HG02759 (cell line): ENCODE results near the gene CDHR3.

Experiments used
- ATAC-seq: cut with Tn5 transposase; IDR thresholded peaks from one replicate; pipeline ENCODE4 v1.9.1; 2021; ENCODE audit warnings: mild to moderate bottlenecking, moderate library complexity; ENCODE audit not compliant: unreplicated experiment

Gene CDHR3, protein sequence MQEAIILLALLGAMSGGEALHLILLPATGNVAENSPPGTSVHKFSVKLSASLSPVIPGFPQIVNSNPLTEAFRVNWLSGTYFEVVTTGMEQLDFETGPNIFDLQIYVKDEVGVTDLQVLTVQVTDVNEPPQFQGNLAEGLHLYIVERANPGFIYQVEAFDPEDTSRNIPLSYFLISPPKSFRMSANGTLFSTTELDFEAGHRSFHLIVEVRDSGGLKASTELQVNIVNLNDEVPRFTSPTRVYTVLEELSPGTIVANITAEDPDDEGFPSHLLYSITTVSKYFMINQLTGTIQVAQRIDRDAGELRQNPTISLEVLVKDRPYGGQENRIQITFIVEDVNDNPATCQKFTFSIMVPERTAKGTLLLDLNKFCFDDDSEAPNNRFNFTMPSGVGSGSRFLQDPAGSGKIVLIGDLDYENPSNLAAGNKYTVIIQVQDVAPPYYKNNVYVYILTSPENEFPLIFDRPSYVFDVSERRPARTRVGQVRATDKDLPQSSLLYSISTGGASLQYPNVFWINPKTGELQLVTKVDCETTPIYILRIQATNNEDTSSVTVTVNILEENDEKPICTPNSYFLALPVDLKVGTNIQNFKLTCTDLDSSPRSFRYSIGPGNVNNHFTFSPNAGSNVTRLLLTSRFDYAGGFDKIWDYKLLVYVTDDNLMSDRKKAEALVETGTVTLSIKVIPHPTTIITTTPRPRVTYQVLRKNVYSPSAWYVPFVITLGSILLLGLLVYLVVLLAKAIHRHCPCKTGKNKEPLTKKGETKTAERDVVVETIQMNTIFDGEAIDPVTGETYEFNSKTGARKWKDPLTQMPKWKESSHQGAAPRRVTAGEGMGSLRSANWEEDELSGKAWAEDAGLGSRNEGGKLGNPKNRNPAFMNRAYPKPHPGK

DNA sequence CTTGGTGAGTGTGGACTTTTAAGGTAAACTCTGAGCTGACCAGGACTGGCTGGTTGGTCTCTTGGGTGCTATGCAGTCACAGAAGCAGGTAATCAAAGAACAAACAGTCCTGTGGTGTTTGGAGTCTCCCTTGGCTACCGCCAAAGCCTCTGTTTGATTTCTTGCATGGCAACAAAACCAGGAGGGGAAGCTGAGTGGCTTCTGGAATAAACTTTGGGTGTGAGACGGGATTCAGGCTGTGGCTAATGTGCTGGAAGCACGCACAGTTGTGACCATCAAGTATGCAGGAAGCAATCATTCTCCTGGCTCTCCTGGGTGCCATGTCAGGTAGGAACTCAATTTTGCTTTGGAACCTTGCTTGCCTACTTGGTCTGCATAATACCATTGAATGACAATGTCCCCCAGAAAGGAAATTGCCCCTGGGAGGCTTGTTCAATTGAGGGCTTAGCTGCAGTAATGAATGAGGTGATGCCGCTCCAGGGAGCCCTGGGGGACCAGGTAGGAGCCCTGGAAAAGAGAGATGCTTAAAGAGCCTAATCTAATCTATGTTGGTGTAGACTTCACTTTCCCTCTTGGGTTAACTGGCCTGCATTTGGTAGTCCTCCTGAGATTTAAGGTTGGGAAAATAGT, at the start of gene CDHR3:
Gene CDHR3 (plus strand): TSS at position 227 of the 630 bp plus-strand sequence. CDS start 55 bp downstream, at position 282.
- no peak for ATAC-seq

DNA sequence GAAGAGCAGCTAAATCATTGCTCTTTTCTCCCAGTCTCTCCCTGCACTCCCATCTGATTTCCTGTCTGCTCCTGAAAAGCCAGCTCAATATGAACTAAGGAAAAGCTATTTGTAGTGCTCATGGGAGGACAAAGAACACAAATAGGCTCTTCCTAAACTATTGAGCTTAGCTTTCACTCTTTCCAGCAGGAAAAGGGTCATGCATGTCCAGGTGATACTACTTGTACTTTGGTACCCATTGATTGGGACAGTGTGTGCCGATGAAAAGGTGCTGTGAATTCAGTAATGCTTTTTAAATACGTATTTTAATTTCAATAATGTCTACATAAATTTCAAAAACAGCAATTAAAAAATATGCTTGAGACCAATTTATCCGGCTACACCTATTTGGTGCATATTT, 49.1 kb upstream of the CDHR3 start:
- ATAC-seq: no peak

DNA sequence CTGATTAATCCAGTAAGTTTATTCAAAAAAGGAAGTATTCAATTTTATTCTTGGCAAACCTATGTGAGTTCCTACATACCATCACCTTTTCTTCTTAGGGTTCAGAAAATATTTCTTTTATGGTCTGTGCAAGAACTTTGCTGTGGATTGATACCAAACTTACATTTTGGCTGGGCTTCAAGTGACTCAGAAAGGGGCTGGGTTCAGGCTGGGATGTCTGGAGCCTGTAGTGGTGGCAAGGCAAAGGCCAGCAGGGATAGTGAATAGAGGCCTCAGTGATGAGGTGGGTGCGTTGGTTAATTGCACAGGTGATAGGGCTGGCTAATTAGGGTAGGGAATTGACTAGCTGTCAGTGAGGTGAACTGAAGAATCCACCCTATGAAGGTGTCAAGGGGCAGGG, 46.5 kb upstream of the CDHR3 start:
- no peak for ATAC-seq

DNA sequence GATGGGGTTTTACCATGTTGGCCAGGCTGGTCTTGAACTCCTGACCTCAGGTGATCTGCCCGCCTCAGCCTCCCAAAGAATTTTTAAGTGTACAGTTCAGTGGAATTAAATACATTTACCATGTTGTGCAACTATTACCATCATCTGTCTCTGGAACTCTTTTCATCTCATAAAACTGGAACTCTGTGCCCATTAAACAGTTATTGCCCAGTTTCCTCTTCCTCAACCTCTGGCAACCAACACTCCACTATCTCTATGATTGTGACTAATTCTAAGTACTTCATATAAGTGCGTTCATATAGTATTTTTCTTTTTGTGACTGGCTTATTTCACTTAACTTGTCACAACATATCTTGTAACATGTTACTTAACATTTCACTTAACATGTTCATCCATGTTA, 45.4 kb upstream of the CDHR3 start:
- ATAC-seq: no peak

DNA sequence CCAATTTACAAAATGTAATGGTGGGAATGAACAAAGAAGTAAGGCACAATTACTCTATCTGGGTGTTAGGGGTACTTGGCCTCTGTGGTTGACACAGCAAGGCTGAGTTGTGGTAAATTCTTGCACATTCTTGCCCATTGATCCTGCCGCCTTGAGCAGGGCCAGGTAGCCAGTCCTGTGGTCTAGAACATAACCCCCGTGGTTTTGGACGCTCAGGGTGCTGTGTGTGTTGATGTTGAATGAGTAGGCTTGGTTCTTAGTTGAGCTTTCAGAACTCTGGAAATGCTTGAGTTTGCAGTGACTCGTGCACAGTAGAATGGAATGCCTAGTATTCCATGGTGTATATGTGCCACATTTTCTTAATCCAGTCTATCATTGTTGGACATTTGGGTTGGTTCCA, 42.3 kb upstream of the CDHR3 start:
- ATAC-seq: no peak

DNA sequence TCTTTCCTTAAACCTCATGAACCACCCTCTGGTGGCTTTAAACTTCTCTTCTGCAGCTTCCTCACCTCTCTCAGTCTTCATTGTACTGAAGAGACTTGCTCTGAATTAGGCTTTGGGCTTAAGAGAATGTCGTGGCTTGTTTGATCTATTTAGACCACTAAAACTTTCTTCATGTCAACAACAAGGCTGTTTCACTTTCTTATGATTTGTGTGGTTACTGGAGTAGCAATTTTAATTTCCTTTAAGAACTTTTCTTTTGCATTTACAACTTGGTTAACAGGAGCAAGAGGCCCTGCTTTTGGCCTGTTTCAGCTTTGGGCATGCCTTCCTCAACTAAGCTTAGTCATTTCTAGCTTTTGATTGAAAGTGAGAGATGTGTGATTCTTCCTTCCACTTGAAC, 38.1 kb upstream of the CDHR3 start:
- peak; percentile 53 for ATAC-seq

DNA sequence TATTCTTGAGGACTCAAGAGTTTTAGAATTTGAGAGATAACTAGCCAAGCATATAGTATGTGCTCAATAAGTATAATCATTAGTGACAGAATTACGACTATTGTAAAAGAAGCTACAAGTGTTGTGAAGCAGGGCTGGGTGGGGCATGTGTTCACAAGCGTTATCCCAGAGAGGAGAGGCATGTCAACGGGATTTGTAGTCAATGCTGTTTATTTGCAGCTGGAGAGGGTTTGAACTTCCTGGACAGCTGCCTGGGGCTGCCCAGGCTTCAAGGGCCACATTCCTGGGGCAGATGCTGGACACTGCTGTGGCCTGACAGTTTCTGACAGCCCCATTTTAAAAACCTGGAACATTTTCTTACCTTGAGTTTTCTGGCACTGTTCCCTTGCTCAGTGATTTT, 36.9 kb upstream of the CDHR3 start:
- ATAC-seq: no peak

DNA sequence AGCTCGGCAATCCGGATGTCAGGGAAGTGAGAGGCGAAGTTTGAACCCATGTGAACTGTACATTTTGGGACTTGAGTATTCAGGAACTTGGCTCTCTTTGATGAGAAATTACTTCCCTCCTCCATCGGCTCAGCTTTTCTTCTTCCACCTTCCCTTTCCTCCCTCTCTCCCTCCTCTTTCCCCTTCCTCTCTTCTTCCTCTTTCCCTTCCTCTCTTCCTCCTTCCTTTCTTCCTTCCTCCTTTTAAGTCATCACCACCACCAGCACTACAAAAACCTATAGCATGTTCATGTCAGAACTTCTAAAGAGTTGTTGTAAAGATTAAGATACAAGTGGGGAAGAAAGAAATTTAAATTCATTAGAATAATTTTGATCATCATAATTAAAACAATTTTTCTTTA, 31.9 kb upstream of the CDHR3 start:
- no peak for ATAC-seq

DNA sequence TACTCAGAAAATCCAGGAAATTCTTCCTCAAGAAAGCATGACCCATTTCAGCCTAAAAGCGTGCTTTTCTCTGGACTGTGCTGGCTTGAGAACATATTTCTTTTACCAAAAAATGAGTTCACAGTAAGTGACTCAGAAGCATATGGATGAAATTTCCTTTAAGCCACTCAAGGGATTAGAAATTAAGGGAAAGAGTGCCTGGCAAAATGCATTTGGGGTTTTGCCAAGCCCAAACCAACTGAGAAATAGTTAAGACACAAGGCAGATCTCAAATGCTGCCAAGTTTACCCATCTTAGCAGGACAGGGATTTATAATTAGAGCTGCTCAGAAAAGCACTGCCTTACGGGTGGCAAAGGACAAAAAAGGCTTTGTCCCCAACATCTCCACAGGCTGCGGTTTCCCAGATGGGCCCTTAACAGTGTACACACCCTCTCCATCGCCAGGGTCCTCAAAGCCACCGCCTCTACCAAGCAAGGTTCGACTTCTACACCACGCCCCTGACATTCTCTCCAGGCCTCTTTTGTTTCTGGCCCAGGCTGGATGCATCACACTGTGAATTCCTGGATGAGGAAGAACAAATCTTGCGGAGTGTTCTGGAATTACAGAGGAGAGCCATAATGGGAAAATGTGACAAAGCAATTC, 30.1 kb upstream of the CDHR3 start:
- ATAC-seq: no peak

DNA sequence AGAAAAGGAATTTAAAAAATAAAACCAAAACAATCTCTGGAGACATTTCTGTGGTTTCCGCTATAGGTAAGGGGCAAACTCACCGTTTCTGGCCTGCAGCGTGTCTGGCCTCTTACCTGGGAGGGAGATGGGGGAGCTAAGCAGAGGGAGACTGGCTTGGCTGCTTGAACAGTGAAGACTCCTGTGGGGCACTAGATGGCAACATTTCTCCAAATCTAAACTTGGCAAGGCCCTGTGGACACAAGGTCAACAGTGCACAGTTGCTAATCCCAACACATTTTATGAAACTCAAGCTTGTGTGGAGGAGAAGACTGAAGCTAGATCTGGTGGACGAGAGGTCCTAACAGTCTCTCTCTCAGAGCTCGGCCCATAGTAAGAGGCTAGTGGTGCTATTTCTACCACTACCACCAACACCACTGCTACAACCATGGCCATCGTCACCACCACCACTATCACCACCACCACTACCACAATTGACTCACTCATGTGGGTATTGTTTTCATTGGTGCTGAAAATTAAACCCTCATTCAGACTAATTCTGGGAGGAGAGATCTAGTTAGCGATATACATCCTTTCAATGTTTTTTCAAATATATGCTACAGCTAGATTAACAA, 28.4 kb upstream of the CDHR3 start:
- ATAC-seq: no peak

DNA sequence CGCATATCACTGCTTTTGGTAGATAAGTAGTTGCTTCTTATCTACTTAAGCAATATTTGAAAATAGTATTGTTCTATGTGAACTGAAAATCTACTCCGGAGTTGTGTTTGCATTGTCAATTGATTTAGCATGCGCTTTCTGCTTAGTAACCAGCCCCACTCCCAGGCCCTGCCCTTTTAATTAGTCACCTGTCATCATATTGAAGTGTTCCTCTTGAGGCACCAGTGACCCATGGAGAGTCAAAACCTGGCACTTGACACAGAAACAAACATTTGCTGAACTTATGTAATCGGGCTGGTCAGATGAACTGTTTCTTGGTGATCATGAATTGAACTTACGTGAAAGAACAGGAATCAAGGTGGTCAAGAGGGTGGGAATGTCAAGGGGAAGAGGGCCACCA, 27.8 kb upstream of the CDHR3 start:
- ATAC-seq: no peak

DNA sequence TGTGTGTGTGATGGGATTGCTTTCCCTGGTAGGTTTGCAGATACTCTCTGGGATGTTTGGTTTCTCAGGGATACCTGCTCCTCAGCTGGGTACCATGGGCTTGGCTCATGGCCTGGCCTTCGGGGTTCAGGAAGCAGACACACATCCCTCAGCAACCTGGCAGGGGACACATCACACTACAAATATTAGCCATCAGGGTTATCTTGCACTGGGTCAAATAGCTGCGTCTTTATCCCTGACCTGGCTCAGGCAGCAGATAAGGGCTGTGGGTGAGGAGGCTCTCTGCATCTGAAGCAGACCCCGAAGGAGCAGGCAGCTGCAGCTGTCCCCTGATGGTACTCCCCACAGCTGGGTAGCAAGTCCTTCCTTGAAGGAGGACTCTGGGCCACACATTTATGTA, 25.7 kb upstream of the CDHR3 start:
- no peak for ATAC-seq

DNA sequence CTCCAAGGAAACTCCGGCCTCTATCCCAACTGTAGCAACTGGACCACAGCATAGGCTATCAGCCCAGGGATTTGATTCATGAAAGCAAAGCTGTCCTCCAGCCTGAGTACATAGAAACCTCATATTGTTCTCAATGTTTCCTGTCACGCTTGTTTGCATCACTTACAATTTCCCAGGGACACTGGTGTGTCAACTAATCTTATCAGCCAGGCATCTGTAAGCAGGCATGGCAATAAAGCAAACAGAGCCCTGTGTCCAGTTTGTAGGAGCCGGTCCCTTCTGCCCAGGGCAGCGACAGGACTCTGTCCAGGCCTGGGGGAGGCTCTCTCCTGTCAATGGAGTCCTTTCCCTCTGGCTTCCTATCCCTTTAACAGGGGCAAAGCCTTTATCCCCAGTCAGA, 23.0 kb upstream of the CDHR3 start:
- no peak for ATAC-seq

DNA sequence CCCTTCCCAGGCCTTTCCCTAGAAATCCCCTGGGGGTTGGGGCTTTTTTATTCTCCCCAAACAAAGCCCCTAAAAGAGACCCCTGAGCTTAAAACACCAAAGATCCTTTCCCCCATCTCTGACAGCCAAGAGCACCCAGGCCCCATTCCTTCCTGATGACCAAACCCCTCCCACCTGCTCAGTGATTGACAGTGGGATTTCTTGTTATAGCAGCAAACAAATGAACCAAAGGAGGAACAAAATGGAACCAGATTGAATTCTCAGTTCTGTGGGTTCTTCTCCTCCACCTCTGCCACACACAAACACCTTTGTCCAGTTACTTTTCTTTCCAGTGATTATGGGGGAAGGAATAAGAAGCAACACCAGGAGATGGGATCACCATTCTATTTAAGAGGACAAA, 21.5 kb upstream of the CDHR3 start:
- no peak for ATAC-seq

DNA sequence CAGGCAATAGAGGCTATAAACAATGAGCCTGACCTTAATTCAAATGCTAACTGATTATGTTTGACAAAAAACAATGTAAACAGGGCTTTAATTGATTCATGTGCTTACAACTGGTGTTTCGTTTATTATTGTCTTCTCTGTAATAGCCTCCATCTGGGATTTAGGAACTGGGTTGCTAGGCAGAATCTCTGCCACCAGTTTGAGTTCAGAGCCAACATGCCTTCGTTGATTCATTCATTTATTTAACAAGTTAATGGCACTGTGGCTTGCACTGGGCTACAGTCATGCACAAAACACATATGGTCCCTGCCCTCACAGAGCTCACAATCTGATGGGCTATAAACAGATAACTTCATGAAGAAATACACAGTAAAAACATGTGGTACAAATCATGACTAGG, 19.6 kb upstream of the CDHR3 start:
- ATAC-seq: no peak

DNA sequence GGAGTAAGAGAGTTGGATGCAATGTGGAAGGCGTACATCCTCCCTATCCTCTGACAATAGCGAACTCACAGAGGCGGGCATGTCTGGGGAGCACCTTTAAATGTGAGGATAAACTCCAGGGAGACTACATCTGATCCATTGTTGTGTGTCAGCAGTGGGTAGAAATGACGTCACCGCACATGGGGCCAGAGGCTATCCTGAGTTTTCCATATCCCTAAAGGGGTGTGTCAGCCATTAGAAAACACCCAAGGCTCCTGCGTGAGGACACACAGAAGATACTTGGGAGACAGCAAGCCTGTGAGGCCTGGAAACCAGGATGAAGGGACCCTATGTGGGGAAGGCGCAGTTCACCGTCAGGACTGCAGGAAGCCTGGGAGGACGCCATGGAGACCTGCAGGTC, 17.2 kb upstream of the CDHR3 start:
- ATAC-seq: no peak

DNA sequence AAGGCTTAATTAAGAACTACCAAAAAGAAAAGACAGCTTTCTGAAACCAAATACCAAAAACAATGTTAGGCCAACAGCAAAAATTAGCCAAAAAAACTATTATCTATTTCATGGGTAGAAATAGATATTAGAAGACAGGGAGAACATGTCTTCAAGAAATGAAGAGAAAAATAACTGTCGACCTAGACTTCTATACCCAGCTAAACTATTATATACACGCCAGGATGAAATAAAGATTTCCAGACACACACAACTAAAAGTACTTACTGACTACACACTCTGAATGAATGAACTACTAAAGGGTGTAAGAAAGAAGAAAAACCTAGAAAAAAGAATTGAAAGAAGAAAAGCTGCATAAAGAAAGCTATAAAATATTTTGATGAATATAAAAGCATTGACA, 11.5 kb upstream of the CDHR3 start:
- no peak for ATAC-seq

DNA sequence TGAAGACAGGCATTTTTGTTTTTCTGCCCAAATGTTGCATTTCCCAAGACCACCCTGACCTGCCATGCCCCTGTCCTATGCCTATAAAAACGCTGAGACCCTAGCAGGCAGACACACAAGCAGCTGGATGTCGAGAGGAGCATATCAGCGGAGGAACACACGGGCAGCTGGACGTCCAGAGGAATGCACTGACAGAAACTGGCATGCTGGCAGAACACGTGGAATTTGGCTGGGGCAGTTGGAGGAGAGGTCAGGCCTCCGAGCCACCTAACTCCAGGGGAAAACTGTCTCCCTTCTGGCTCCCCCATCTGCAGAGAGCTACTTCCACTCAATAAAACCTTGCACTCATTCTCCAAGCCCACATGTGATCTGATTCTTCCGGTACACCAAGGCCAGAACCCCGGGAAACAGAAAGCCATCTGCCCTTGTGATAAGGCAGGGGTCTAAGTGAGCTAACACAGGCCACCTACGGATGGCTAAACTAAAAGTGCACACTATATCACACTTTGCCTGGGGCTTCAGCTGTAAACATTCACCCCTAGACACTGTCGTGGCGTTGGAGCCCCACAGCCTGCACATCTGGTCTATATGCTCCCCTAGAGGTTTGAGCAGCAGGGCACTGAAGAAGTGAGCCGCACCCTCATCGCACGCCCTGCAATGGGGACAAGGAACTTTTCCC, 10.0 kb upstream of the CDHR3 start:
- ATAC-seq: no peak

DNA sequence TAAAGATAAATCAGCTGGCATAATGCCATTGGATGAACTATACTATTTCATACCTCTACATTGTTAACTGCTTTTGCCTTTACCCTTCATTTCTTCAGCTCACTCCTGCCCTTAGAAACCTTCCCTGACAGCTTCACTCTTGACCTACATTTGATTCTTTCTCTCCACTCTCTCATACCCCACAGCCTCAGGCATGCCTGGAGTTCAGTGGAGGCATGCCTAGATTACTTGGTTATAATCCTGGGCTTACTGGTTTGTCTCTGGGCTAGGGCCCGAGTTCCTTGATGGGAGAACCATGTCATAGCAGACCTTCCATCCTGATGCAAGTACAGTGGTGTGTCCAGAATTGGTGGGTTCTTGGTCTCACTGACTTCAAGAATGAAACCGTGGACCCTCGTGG, 8.4 kb upstream of the CDHR3 start:
- no peak for ATAC-seq
